D721Med (cell line): ENCODE results near the gene MIGA2.

Experiments used
- DNase-seq: peaks from one replicate; pipeline ENCODE4 v3.0.0; 2011; ENCODE audit warnings: low spot score; ENCODE audit not compliant: insufficient read length
- FAIRE-seq: peaks from 2 replicates; lab custom pipeline; 2011; peaks lifted over from hg19 to GRCh38; lab: Jason Lieb, UNC
- TF ChIP-seq, protein P1 (sequence below): IDR thresholded peaks from 2 replicates; pipeline ENCODE4 v1.5.1; 2012; ENCODE audit warnings: mild to moderate bottlenecking, control low read depth; ENCODE audit not compliant: insufficient read depth; ENCODE audit errors: missing control alignments

The MIGA2 gene

DNA sequence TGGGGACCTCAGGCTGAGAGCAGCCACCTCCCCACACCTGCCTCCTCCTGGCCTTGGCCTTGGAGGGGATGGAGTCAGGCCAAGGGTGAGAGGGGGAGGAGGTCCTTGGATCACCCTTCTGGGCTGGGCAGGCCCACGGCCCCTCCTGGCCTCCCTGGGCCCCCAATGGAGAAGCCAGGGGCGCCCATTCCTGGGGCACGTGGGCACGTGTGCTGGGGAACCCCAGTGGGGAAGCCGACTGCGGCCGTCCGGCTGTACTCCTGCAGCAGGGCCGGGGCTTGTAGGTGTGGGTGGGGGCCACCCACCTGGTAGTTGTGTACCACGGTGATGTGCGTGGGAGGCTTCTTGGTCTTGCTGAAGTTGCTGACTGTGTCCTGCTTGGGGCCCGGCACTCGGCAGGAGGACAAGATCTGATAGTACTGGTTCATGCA lies 65.7 kb downstream of the MIGA2 start:
- TF ChIP-seq, protein P1, sequence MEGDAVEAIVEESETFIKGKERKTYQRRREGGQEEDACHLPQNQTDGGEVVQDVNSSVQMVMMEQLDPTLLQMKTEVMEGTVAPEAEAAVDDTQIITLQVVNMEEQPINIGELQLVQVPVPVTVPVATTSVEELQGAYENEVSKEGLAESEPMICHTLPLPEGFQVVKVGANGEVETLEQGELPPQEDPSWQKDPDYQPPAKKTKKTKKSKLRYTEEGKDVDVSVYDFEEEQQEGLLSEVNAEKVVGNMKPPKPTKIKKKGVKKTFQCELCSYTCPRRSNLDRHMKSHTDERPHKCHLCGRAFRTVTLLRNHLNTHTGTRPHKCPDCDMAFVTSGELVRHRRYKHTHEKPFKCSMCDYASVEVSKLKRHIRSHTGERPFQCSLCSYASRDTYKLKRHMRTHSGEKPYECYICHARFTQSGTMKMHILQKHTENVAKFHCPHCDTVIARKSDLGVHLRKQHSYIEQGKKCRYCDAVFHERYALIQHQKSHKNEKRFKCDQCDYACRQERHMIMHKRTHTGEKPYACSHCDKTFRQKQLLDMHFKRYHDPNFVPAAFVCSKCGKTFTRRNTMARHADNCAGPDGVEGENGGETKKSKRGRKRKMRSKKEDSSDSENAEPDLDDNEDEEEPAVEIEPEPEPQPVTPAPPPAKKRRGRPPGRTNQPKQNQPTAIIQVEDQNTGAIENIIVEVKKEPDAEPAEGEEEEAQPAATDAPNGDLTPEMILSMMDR: no peak
- FAIRE-seq (no peak), DNase-seq (no peak)

DNA sequence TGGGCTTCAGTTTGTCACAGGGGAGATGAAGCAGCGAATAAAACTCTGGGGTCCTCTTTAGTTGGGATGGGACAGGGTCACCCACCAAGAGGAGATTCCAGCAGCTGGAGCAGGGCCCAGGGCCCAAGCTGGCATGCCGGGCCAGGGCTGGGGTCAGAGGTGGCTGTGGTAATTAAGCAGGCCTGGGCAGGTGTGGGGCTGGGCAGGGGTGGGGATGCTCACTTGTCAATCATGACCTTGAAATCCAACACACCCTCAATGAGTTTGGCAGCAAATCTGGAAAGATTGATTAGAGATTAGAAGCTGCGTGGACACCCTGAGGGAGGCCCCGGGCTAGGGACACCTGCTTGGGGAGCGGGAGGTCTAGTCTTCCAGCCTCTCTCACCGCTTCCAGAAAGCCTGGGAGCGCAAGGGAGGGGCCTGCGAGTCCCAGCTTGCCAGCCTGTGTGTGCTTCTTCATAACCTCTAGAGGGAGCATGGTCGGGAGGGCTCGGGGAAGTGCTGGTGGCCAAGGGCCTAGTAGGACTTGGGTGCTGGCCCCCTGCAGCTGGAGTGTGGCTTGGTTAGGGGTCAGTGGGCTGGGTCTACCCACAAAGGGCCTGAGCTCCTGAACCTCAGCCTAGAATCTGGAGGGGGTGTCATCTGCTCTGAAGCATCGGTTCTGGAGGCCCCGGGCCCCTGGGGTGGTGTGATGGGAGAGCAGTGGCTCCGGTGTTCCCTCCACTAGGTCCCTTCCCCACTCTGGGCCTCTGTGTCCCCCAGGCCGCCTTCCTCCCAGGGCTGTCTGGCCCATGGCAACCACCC lies 66.6 kb downstream of the MIGA2 start:
- no peak for FAIRE-seq
- TF ChIP-seq, protein P1: peak; percentile 40
- peak; percentile 68 for DNase-seq

DNA sequence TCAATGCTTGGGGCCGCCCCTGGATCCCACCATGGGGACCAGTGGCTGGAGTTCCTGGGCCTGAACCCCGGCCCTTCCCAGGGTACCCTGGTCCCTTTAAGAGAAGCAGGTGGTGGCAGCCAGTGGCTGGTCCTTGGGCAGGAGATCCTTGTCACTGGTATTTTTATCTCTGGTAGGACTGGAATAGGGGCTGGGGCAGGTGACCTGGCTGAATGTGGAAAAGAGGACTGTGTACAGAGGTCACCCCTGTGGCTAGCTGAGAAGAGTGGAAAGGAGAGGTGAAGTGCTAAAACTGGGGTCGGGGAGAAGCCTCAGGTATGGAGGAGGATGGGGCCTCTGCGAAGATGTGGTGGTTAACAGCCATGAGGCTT lies 67.2 kb downstream of the MIGA2 start:
- DNase-seq: no peak
- FAIRE-seq: no peak
- TF ChIP-seq, protein P1: no peak

DNA sequence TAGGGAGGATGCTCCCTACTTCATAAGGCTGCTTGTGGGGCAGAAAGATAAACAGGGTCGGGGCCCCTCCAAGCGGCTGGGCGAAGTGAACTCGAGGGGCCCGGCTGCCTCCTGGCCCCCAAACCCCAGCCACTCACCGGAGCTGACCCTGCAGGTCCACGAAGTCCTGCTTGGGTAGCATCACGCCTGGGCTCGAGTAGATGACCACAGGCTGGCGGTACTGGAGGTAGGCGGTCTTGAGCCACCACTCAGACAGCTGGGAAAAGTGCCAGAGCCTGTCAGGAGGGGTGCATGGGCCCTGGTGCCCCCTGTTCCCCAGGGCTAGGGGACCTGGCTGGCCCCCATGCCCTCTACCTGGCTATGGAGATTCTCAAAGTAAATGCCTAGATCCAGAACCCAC lies 67.6 kb downstream of the MIGA2 start:
- DNase-seq (no peak), FAIRE-seq (no peak)
- TF ChIP-seq, protein P1: no peak

DNA sequence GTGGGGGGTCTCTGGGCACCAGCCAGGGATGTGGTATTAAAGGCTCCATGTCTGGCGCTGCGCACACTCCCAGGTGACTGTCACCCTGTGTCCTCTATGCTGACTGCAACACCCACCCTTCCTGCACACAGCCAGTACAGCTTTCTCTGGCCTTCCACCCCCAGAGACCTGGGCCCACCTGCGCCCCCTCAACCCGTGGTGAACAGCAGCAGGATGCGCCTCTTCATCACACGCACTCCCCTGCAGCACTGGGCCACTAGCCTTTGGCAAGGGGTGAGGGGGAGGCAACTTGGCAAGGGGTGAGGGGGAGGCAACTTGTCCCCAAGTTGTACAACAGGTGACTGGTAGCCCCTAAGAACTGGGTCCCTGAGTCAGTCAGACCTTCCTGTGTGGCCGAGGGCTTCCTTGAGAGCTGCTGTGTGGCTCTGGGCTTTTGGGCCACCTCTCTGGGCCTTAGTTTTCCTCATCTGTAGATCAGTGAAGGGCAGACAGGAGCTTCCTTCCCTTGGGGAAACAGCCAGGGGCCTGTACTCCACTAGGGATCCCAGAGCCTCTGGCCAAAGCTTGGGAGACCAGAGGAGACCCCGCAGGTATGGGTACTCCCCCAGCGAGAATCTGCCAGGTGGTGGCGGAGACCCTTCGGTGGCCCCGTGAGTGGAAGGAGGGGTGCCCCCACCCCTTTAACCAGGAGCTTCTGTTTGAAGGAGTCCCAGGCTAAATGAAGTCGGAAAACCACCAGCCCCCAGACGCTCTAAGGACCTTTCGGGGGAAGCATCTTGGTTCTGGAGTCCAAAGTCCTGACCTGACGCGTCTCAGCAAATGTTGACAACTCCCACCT lies 69.7 kb downstream of the MIGA2 start:
- FAIRE-seq (no peak), DNase-seq (no peak)
- TF ChIP-seq, protein P1: no peak

DNA sequence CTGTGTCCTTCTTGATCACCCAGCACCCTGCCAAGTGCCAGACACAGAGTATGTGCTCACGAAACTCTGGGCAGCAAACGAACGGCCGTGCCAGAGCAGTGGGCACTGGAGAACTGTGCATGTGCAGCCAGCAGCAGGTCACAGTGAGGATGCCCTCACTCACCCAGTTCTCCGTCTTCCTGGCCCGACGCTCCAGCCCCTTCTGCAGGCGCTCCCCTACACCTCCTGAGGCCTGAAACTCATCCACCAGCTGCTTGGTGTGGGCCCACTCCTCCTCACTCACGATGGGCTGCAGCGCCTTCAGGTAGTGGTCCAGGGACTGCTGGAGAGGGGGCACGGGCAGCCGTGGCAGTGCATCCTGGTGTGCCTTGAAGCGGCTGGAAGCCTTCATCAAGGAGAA lies 71.2 kb downstream of the MIGA2 start:
- TF ChIP-seq, protein P1: no peak
- DNase-seq (no peak), FAIRE-seq (no peak)
